ENCODE data around the gene ASB13.

The ASB13 gene

GRCh38 chr10:5662708-5663579 is 3.5 kb downstream of the ASB13 start:
- no peak for DNase-seq (ENCODE audit: low read depth)
- no peak overlapping the region for H3K4me3 ChIP-seq (ENCODE audit: low read length)
- TF ChIP-seq CTCF (conservative IDR thresholded peaks at IDR 0.05; ENCODE audit: low read length) = no peak

- no peak for DNase-seq (ENCODE audit: low read depth)
- H3K4me3 ChIP-seq (ENCODE audit: low read length) = no peak overlapping the region
- TF ChIP-seq CTCF (conservative IDR thresholded peaks at IDR 0.05; ENCODE audit: low read length) = no peak
Measured at GRCh38 chr10:5661043-5661442, 5.4 kb downstream of the ASB13 start.

GRCh38 chr10:5659702-5660528 is 6.5 kb downstream of the ASB13 start:
- DNase-seq (ENCODE audit: low read depth) = peak; percentile 73
- H3K4me3 ChIP-seq (ENCODE audit: low read length) = no peak overlapping the region
- TF ChIP-seq CTCF (conservative IDR thresholded peaks at IDR 0.05; ENCODE audit: low read length) = no peak

- no peak overlapping the region for H3K4me3 ChIP-seq (ENCODE audit: low read length)
- DNase-seq (ENCODE audit: low read depth) = no peak
- TF ChIP-seq CTCF (conservative IDR thresholded peaks at IDR 0.05; ENCODE audit: low read length) = no peak
Measured at GRCh38 chr10:5658871-5659618, 7.3 kb downstream of the ASB13 start.

- TF ChIP-seq CTCF (conservative IDR thresholded peaks at IDR 0.05; ENCODE audit: low read length) = no peak
Measured at GRCh38 chr10:5656737-5657579, 9.4 kb downstream of the ASB13 start.

GRCh38 chr10:5655121-5655520 is 11.3 kb downstream of the ASB13 start:
- no peak overlapping the region for H3K4me3 ChIP-seq (ENCODE audit: low read length)
- TF ChIP-seq CTCF (conservative IDR thresholded peaks at IDR 0.05; ENCODE audit: low read length) = no peak

More at GRCh38 chr10:5656737-5657579, 9.4 kb downstream of the ASB13 start:
- no peak for DNase-seq (ENCODE audit: low read depth)
- no peak overlapping the region for H3K4me3 ChIP-seq (ENCODE audit: low read length)

More at GRCh38 chr10:5655121-5655520, 11.3 kb downstream of the ASB13 start:
- no peak for DNase-seq (ENCODE audit: low read depth)
